GM20000 (cell line): ENCODE results near the gene HSDL2.

ENCODE experiments used
- DNase-seq: peaks from one replicate; pipeline ENCODE4 v3.0.0; 2012; ENCODE audit warnings: low spot score
- CTCF ChIP-seq: IDR thresholded peaks from 2 replicates; pipeline ENCODE4 v1.5.1; 2012; ENCODE audit warnings: mild to moderate bottlenecking, control low read depth; ENCODE audit errors: extremely low read depth, missing control alignments

HSDL2 gene

GRCh38 chr9:112489876-112490666 lies 110.2 kb downstream of the HSDL2 start:
- no peak for DNase-seq
- no peak for TF ChIP-seq CTCF

GRCh38 chr9:112493393-112494137 lies 113.7 kb downstream of the HSDL2 start:
- no peak for TF ChIP-seq CTCF
- DNase-seq: no peak

DNA sequence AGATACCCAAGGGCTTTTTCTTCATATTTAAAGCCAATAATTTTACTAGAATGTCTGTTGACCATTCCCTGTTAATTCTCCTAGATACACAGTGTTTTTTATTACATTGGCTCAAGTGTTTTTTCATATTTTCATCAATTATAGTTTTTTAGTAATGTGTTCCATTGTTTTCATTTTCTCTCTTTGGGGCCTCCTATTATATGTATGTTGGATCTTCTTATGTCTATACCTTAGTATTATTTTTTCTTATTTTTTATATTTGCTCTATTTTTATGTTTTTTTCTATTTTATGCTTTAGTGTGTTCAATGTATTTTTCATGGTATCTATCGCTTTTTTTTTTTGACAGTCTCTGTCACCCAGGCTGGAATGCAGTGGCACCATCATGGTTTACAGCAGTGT lies 114.2 kb downstream of the HSDL2 start:
- no peak for TF ChIP-seq CTCF
- DNase-seq: no peak

DNA sequence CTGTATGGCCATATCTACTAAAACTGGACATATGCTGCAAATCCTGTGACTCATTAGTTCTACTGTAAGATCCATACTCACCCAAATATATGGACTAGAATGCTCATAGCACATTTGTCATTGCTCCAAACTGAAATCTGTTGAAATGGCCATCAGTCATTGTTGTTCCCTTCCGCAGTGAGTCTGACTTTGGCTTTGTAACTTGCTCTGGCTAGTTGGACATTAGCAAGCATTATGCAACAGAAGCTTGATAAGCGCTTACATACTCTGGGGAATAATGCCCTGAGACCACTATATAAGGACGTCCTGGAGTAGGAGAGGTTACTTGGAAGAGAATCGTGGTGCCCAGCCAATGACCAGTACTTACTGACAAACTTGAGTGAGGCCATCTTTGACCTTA lies 115.7 kb downstream of the HSDL2 start:
- no peak for DNase-seq

GRCh38 chr9:112496074-112496722 lies 116.3 kb downstream of the HSDL2 start:
- no peak for DNase-seq
- TF ChIP-seq CTCF: no peak

More for the DNA sequence above, 115.7 kb downstream of the HSDL2 start:
- no peak for TF ChIP-seq CTCF

DNA sequence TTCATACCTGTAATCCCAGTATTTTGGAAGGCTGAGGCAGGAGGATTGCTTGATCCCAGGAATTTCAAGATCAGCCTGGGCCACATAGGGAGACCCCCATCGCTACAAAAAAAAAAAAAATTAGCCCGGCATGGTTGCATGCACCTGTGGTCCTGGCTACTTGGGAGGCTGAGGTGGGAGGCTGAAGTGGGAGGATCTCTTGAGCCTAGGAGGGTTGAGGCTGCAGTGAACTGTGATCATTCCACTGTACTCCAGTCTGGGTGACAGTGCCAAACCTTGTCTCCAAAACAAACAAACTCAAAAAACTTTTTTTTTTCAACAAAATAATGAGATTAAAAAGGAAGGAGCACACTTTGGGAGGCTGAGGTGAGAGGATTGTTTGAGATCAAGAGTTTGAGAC lies 120.9 kb downstream of the HSDL2 start:
- no peak for DNase-seq
- no peak for TF ChIP-seq CTCF

- no peak for DNase-seq
- TF ChIP-seq CTCF: no peak
These were observed 121.4 kb downstream of the HSDL2 start for GRCh38 chr9:112501287-112501686.
